Retinal pigment epithelial cell (primary cell): ENCODE measurements around the gene ZNF423.

Experiments used
- DNase-seq: peaks from one replicate; pipeline ENCODE4 v3.0.0-alpha.2; 2010; ENCODE audit warnings: low read depth
- H3K4me3 ChIP-seq: 2 replicates; pipeline ENCODE4 v1.5.1; 2011; ENCODE audit warnings: mild to moderate bottlenecking, low read length, control low read depth, moderate library complexity
- CTCF ChIP-seq: conservative IDR thresholded peaks from 2 replicates; pipeline ENCODE4 v1.5.1; 2011; ENCODE audit warnings: low read depth, low read length, control low read depth, inconsistent platforms

Gene ZNF423

GRCh38 chr16:49578018-49578417 lies 277.9 kb downstream of the ZNF423 start:
- no peak for DNase-seq
- no peak overlapping the region for H3K4me3 ChIP-seq
- TF ChIP-seq CTCF: no peak

GRCh38 chr16:49576941-49577340 lies 279.0 kb downstream of the ZNF423 start:
- no peak for DNase-seq
- H3K4me3 ChIP-seq: no peak overlapping the region
- no peak for TF ChIP-seq CTCF

- no peak for TF ChIP-seq CTCF
These were observed 279.8 kb downstream of the ZNF423 start for GRCh38 chr16:49576173-49576494.

GRCh38 chr16:49575346-49576172 lies 280.4 kb downstream of the ZNF423 start:
- no peak for TF ChIP-seq CTCF
- no peak overlapping the region for H3K4me3 ChIP-seq
- no peak for DNase-seq

More at GRCh38 chr16:49576173-49576494, 279.8 kb downstream of the ZNF423 start:
- H3K4me3 ChIP-seq: no peak overlapping the region
- no peak for DNase-seq

- DNase-seq: no peak
- no peak overlapping the region for H3K4me3 ChIP-seq
- TF ChIP-seq CTCF: no peak
These were observed 281.1 kb downstream of the ZNF423 start for GRCh38 chr16:49574826-49575225.

- no peak overlapping the region for H3K4me3 ChIP-seq
- no peak for DNase-seq
- TF ChIP-seq CTCF: no peak
These were observed 288.0 kb downstream of the ZNF423 start for GRCh38 chr16:49567950-49568349.

- H3K4me3 ChIP-seq: no peak overlapping the region
- no peak for TF ChIP-seq CTCF
- no peak for DNase-seq
These were observed 289.5 kb downstream of the ZNF423 start for GRCh38 chr16:49566432-49566831.
